ENCODE data around the gene TRPM2.

- TF ChIP-seq CTCF (conservative IDR thresholded peaks at IDR 0.05) (no peak), EZH2 (IDR thresholded peaks at IDR 0.05; ENCODE audit: low read depth) (no peak)
Measured at GRCh38 chr21:44442266-44443125, 89.1 kb downstream of the TRPM2 start.
